SK-N-DZ (cell line): Measurements from ENCODE around the gene TOP3B.
"Not testable (repeated sequence)": the region's sequence is repeated elsewhere in the genome, so short reads cannot be mapped to it uniquely, and the experiment has no call there.

Experiments
- DNase-seq: peaks from one replicate; pipeline ENCODE4 v3.0.0-alpha.2; 2015; ENCODE audit warnings: low spot score

The TOP3B gene

DNA sequence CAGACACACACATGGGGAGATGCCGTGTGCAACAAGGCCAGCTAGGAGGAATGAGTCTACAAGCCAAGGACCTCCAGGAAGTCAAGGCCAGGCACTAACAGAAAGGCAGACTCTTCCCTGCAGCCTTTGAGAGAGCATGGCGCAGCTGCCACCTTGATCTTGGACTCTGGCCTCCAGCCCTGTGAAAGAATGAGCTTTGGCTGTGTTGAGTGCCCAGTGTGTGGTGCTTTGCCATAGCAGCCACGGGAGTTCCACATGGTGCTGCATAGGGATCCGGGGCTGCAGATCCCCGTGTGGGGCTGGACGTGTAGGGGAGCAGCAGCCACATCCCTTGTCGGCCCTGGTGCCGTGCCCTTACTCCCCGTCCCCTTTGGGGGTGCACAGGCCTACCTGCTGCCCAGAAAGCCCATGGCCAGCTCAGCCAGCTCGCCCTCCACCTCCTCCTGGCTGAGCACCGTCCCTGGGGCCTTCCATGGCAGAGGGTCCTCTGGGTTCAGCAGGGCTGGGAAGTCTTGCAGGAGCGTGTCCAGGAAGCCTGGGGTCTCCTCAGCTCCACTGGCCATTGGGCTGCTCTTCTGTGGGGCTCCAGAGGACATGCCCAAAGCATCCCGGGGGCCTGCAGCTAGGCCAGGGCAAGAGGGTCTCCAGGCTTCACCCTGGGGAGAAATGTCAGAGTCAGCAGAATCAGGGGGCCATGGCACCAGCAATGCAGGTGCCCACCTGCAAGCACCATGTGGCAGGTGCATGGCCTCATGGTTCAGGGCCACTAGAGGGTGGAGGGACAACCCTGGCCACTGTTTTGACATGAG lies 36.9 kb downstream of the TOP3B start:
- no peak for DNase-seq

- DNase-seq: no peak
These were observed 37.7 kb downstream of the TOP3B start for GRCh38 chr22:21944871-21945270.

- DNase-seq: no peak
These were observed 38.8 kb downstream of the TOP3B start for GRCh38 chr22:21943571-21944448.

DNA sequence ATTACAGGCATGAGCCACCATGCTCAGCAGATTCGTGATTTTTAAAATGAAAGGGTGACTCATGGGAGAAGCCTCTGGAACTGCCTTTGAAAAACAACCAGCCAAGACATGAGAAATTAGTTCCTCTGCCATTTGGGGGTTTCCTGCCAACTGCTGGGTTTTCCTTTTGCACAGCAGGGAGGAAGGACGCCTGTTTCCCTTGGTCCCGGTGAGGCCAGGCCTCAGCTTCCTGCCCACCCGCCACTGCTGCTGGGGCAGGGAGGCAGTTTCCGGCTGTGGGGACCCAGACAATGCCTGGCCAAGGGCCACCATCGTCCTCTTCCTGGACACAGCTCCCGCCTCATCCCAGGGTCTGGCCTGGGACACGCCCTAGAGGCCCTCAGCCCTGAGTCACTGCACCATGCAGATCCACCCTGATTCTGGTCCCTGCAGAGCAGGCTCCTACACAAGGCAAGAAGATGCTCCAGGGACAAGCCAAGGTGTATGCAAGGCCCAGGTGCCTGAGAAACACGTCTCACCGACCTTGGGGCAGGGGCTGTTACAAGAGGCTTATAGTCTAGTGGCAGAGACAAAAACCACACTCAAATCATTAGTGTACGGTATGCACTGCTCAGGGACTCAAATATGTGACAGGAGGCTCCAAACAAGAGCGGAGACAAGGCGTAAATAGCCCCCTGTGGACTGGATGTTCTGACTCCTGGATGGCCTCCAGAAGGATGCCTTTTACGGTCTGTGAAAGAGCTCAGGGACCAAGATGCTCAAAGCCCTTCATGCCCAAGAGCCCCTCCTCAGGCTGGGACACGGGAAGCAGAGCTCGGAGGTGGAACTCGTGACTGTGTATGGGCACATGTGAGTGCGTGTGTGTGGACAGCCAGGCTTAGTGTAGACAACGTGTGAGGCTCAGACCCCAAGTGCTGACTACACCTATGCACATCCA lies 39.9 kb downstream of the TOP3B start:
- no peak for DNase-seq

DNA sequence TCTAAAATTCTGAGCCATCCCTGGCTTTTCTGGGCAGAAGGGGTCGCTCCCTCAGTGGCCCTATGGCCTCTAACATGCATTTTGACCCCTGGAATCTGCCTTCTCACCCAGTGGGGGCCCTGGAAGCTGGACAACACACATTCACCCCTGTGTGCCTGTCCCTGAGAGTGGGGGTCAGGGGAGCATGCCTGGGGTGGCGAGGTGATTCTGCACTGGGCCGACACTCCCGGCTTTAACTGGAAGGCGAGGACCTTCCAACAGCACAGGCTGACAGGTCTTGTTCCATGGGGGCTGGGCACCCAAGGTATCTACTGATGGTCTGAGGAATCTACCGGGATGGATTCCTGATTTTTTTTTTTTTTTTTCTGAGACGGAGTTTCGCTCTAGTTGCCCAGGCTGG lies 40.7 kb downstream of the TOP3B start:
- no peak for DNase-seq

GRCh38 chr22:21940521-21940920 lies 42.1 kb downstream of the TOP3B start:
- no peak for DNase-seq

DNA sequence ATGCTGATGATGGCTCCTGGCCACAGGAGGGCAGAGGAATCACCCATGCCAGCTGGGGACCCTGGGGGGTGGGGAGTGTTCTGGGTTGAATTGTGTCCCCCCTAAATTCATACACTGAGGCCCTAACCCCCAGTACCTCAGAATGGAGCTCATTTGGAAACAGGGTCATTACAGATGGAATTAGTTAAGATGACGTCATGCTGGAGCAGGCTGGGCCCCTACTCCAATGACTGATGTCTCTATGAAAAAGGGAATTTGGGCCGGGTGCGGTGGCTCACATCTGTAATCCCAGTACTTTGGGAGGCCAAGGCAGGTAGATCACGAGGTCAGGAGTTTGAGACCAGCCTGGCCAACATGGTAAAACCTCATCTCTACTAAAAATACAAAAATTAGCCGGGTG lies 42.7 kb downstream of the TOP3B start:
- DNase-seq: not testable (repeated sequence)

DNA sequence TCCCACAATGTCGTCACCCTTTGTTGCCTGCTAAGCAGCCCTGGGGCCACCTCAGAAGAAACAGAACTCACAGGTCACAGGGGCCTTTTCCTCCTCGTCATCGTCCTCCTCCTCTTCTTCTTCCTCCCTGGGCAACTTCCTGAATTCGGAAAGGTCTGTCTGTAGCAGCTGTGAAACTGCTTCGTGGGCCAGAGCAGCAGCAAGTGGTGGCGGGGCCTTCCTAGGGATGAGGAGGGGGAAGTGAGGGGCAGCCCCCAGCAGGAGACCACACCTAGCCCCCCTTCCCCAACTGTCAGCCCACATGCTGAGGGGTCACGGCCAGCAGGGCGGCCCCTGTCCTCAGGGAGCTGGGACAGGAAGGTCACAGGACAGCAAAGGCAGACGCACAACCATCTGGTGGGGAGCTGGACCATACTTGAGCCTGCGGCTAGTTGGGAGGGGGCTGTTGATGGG lies 43.1 kb downstream of the TOP3B start:
- no peak for DNase-seq

DNA sequence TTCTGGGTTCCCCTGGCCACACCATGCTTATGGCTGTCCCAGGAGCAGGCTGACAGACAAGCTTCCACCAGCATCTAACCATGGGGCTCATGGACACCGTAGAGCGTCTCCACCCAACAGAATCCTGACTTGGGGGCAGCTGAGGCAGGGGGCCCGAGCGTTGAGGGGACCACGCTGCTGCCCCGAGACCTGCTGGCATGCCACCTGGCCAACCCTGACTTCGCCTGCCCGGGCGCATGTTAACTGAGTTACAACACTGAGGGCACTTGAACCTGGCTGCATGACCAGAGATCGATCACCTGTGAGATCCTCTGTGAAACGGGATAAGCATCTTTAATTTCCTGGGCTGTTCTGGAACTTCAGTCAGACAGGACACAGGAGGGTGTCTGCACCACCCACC lies 43.7 kb downstream of the TOP3B start:
- DNase-seq: no peak

DNA sequence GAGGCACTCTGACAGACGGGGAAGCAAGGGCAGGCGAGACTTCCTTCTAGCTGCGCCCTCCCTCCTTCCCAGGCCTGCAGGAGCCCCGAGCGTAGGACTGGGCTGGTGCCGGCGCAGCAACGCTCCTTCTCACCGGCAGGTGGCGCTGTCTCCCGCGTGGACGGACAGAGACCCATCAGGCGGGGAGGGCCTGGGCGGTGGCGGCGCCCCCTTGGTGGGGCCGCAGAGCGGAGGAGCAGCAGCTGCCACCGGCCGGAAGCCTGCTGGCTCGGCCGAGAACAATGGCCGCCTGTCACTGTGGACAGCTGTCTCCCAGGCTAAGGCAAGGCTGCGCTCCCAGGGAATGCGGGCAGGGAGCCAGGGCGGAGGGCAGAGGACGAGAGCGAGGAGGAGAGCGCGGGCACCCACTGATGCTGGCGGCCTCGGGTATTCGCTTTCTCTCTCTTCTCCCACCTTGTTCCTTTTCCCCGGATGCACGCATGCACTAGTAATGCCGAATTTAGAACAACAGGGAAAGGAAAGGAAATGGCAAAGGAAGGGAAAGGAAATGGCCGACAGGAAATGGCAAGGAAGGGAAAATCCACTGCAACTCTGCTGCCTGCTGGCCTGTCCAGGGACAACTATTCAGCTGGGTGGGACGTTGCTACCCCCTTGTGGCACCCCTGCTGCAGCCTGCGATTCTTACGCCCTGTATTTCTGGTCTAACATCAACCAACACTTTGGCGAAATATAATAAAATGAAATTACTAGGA lies 44.3 kb downstream of the TOP3B start:
- DNase-seq: peak; percentile 90

DNA sequence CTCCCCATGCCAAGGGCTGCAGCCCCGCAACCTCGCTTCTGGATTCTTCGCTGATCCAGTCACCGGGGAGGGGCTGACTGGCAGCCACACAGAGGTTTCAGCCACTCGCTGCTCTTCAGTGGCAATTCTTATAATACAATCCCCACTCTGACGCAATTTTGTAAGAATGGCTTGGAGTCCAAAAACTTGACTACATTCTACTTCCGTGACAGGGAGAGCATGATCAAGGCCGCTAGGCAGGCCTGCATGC lies 44.8 kb downstream of the TOP3B start:
- no peak for DNase-seq

DNA sequence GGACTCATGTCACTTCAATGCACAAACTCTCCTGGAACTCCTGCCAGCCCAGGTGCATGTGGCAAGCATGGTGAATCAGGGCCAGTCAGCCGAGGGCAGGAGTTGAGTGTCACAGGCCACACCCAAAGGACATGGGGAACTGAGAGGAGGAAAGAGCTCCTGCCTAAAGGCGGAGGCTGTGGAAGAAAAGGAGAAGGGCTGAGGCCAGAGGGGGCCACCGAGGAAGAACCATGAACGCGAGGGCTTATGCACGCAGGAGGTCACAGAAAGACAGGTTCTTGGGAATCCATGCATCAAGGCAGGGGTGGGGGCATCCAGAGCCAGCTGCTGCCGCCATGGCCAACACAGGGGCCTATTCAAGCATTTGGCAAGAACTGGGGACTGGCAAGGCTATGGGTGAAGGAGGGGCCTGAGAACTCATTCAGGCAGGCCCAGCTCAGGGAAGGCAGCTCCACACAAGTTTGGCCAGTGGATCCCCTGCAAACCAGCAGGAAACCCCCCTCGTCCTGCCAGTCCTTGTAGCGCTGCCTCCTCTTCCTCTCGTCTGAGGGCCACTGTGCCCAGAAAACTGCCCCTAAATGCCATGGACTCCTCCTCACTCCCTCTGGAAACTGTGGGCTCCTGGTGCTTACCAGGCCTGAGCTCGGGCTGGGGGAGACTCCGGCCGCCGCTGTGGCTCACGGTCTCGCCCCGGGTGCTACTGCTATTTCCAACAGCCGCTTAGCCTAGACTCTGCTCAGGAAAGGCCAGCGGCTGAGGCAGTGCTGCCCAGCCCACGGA lies 45.4 kb downstream of the TOP3B start:
- no peak for DNase-seq

GRCh38 chr22:21936151-21936775 lies 46.3 kb downstream of the TOP3B start:
- DNase-seq: no peak

GRCh38 chr22:21933910-21934309 lies 48.7 kb downstream of the TOP3B start:
- no peak for DNase-seq

DNA sequence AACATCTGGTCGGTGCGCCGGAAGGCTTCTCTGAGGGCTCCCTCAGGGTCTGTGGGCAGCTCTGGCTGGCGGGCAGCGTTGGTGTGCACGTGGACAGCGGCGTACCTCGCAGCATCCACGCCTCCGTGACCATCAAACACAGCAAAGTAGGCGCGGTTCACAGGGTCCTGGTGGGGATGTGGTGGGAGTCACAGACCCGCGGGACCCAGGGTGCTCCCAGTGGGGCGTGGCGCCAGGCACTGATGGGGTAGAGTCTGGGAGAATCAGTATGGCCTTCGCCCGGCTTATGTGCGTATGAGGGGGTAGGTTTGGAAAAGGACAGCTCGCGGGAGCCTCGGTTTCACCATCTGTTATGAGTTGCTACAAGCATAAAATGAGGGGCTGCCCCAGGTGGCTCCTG lies 49.2 kb downstream of the TOP3B start:
- DNase-seq: no peak

GRCh38 chr22:21932347-21932746 lies 50.2 kb downstream of the TOP3B start:
- DNase-seq: no peak

DNA sequence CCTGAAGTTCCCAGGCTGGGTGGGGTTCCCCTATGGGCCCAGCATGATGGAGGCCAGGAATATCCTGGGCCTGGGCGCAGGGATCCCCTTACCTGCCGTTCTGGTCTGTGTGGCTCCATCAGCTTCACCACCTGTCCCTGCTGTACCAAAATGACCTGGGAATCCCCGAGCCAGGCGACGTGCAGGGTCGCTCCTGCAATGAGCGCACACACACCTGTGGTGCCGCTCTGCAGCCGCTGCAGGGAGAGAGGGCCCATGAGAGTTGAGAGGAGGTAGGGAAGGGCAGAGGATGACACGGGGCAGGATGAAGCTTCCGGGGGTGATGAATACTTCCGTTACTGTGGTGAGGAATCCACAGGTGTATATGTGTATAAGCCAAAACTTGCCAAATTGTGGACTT lies 51.5 kb downstream of the TOP3B start:
- DNase-seq: no peak

- DNase-seq: no peak
These were observed 53.3 kb downstream of the TOP3B start for GRCh38 chr22:21929253-21929652.

DNA sequence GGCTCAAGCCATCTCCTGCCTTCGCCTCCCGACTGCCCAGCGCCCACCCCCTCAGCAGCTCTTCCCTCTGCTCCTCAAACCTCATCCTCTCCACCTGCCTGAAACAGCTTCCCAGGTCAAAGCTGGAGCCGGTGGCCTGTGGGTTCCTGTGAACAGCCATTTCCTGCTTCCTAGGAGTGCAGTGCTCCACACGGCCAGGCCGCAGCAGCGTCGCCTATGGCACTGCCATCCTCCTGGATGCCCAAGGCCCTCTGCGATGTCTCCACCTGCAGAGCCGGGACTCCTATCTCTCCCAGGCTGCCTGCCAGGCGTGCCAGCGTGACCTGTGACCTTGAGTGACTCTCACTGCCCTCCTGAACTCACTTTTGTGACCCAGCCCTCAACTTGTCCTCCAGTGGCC lies 54.5 kb downstream of the TOP3B start:
- no peak for DNase-seq
